ENCODE results near the gene GNA15. TPM values are rescaled to one million over a fixed set of nuclear protein-coding genes. Genes with fewer than 3 reads are reported as not detected.
"Not testable (repeated sequence)": the region's sequence is repeated elsewhere in the genome, so short reads cannot be mapped to it uniquely, and the experiment has no call there.

The GNA15 gene
- 10 to 100 TPM in 2 of 4 donors, 1 to 10 TPM in 2; 3.8 to 22.5 (median 7.8) TPM for total RNA-seq

DNA sequence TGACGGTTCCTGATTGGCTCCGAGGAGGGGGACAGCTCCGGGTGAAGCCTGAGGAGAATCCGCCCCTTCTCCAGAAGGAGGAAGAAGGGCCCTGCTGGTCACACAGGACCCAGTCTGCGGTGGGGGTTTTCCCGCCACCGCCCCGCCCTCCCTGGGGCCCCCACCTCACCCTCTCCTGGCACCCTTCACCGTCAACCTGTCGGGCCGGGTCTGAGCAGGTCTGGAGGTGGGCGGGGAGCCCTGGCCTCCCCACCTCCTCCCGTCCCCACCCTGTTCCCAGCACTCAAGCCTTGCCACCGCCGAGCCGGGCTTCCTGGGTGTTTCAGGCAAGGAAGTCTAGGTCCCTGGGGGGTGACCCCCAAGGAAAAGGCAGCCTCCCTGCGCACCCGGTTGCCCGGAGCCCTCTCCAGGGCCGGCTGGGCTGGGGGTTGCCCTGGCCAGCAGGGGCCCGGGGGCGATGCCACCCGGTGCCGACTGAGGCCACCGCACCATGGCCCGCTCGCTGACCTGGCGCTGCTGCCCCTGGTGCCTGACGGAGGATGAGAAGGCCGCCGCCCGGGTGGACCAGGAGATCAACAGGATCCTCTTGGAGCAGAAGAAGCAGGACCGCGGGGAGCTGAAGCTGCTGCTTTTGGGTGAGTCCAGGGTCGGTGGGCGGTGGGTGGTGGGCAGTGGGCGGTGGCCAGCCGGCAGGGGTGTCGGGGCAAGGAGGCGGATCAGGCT is at the start of gene GNA15:
Gene GNA15, plus strand, starts transcription at position 73 of the 723 bp plus-strand sequence. Its CDS starts 418 bp downstream, at position 491.
- Histone ChIP-seq H3K9me3 (peaks cover 0 to 11% (median 0%) of the 10 kb centered on the region in 4 donors), H3K4me3 (peak within 1 kb of the TSS; percentile 9 to 49 (median 20)), H3K27me3 (no peaks in the 10 kb centered on the region), H3K36me3 (no peaks in the 10 kb centered on the region), H3K27ac (peak within 1 kb of the TSS in 3 of 4 donors; percentile 59 to 73 (median 67)), H3K4me1 (peaks cover 0 to under 1% (median 0%) of the 10 kb centered on the region in 4 donors)
- TF ChIP-seq CTCF (IDR thresholded peaks at IDR 0.05) = no peak
- TF ChIP-seq EP300 (IDR thresholded peaks at IDR 0.05) = no peak
- TF ChIP-seq POLR2A (IDR thresholded peaks at IDR 0.05) = no peak
- 64% methylated on average over 33 to 34 of the region's 40 CpGs for WGBS, 2 donors
- no peak for DNase-seq (ENCODE audit: low spot score in 2 of 2)

DNA sequence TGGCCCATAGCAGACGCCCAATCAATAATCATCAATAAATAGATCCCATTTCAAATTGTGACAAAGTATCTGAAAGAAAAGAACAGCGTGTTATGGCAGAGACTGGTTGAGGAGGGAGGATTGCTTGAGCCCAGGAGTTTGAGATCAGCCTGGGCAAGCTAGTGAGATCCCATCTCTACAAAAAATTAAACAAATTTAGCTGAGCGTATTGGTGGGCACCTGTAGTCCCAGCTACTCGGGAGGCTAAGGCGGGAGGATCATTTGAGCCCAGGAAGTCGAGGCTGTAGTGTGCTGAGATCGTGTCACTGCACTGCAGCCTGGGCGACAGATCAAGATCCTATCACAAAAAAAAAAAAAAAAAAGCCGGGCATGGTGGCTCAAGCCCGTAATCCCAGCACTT is 48.1 kb upstream of the GNA15 start:
- TF ChIP-seq POLR2A (IDR thresholded peaks at IDR 0.05) = no peak
- no peak for TF ChIP-seq CTCF (IDR thresholded peaks at IDR 0.05)
- TF ChIP-seq EP300 (IDR thresholded peaks at IDR 0.05) = no peak
- H3K9me3 ChIP-seq = no peaks in the 10 kb centered on the region
- no peaks in the 10 kb centered on the region for H3K4me1 ChIP-seq
- H3K36me3 ChIP-seq = no peaks in the 10 kb centered on the region
- DNase-seq (ENCODE audit: low spot score in 2 of 2) = no peak
- 83 to 91% methylated on average over 9 to 10 of the region's 10 CpGs for WGBS, 2 donors
- no peak overlapping the region for H3K4me3 ChIP-seq
- no peaks in the 10 kb centered on the region for H3K27me3 ChIP-seq
- no peak overlapping the region for H3K27ac ChIP-seq

DNA sequence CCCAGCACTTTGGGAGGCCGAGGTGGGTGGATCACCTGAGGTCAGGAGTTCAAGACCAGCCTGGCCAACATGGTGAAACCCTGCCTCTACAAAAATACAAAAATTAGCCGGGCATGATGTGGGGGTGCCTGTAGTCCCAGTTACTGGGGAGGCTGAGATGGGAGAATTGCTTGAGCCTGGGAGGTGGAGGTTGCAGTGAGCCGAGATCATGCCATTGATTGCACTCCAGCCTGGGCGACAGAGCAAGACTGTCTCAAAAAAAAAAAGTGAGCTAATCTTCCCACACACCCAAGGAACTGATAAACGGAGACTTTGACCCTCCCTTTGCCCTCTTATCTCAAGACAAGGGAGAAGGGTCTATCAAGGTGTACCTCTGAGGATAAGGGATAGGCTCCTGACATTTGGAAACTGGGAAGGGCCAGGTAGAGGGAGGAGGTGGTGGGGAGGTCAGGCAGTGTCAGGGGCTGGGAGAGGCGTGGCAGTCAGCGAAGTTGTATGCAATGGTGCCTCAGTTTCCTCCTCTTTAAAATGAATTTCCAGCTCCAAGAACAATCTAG is 46.5 kb upstream of the GNA15 start:
- not testable (repeated sequence) for H3K4me1 ChIP-seq; H3K27me3 ChIP-seq; H3K27ac ChIP-seq; DNase-seq (ENCODE audit: low spot score in 2 of 2); H3K9me3 ChIP-seq; H3K4me3 ChIP-seq; H3K36me3 ChIP-seq
- WGBS, 2 donors = 74 to 81% methylated on average over 7 of the region's 7 CpGs

GRCh38 chr19:3094601-3095440 is 41.0 kb upstream of the GNA15 start:
- H3K36me3 ChIP-seq = no peaks in the 10 kb centered on the region
- peak overlapping the region; percentile 62 to 87 (median 86) for H3K27ac ChIP-seq
- no peaks in the 10 kb centered on the region for H3K9me3 ChIP-seq
- peak overlapping the region; percentile 88 to 99 (median 92) for H3K4me3 ChIP-seq
- no peaks in the 10 kb centered on the region for H3K27me3 ChIP-seq
- TF ChIP-seq CTCF (IDR thresholded peaks at IDR 0.05) = no peak
- no peak for TF ChIP-seq POLR2A (IDR thresholded peaks at IDR 0.05)
- TF ChIP-seq EP300 (IDR thresholded peaks at IDR 0.05) = no peak
- 0 to 4% methylated on average over 16 to 20 of the region's 57 CpGs for WGBS, 2 donors
- H3K4me1 ChIP-seq = peaks cover 0 to 53% (median 48%) of the 10 kb centered on the region in 4 donors
- DNase-seq (ENCODE audit: low spot score in 2 of 2) = no peak

DNA sequence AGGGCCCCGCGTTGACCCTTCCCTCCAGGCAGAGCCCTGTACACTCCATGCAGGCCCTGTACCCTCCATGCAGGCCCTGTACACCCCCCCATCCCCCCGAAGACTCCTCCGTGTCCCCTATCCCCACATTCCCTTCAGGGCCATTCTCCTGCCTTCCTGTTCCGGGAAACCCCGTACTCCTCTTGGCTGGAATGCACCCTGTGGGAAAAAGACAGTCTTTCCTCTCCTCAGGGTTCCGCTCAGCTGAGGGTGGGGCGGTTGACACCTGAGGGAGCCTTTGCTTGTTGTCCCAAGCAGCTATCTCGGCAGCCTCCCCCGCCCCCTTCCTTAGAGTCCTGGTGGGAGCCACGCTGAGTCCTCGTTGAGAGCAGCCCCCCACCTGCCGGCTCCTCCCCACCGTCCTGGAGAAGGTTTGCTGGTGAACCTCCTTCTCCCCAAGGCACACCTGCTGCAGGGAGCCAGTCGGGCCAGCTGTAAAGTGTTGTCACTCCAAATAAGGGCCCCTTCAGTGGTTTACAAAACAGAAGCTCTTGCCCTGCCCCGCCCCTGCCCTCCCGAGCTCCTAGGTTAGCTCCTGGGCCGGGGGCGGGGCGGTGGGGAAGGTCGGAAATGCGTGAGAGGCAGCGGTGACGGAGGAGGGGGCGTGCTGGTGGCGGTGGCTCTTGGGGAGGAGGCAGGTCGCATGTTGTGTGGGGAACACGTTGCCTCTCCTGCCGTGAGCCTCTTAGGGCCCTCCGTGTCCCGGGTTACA is 40.2 kb upstream of the GNA15 start:
- DNase-seq (ENCODE audit: low spot score in 2 of 2) = no peak
- H3K9me3 ChIP-seq = no peaks in the 10 kb centered on the region
- peak in 1 of 2 donors; percentile 19 for TF ChIP-seq POLR2A (IDR thresholded peaks at IDR 0.05)
- TF ChIP-seq CTCF (IDR thresholded peaks at IDR 0.05) = no peak
- no peaks in the 10 kb centered on the region for H3K27me3 ChIP-seq
- H3K36me3 ChIP-seq = no peaks in the 10 kb centered on the region
- H3K4me3 ChIP-seq = peak overlapping the region; percentile 88 to 99 (median 92)
- H3K4me1 ChIP-seq = peaks cover 0 to 61% (median 50%) of the 10 kb centered on the region in 4 donors
- 7 to 12% methylated on average over 11 to 27 of the region's 31 CpGs for WGBS, 2 donors
- H3K27ac ChIP-seq = peak overlapping the region; percentile 62 to 88 (median 87)

All from tibial nerve (tissue), 4 donors.